HG03108 (cell line): ENCODE measurements around the gene BLID.

ENCODE experiments used
- ATAC-seq: cut with Tn5 transposase; IDR thresholded peaks from one replicate; pipeline ENCODE4 v1.9.1; 2021; ENCODE audit warnings: moderate library complexity; ENCODE audit not compliant: unreplicated experiment

Gene BLID

DNA sequence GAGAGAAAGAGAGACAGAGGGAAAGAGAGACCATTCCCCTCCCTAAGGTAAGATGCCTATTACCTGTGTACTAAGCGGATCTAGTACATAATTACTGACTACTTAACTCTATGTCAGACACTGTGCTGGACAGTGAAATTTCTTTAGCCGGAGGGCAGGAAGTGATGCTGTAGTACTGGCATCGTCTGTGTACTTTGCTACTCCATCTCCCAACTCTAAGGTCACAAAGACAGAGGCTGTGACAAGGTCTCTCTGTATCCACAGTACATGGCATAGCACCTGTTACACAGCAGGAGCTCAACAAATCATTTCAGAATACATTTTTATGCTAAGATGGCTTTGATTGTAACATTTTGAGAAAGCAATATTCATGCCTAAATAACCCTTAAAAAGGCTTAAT lies 9.0 kb downstream of the BLID start:
- no peak for ATAC-seq

DNA sequence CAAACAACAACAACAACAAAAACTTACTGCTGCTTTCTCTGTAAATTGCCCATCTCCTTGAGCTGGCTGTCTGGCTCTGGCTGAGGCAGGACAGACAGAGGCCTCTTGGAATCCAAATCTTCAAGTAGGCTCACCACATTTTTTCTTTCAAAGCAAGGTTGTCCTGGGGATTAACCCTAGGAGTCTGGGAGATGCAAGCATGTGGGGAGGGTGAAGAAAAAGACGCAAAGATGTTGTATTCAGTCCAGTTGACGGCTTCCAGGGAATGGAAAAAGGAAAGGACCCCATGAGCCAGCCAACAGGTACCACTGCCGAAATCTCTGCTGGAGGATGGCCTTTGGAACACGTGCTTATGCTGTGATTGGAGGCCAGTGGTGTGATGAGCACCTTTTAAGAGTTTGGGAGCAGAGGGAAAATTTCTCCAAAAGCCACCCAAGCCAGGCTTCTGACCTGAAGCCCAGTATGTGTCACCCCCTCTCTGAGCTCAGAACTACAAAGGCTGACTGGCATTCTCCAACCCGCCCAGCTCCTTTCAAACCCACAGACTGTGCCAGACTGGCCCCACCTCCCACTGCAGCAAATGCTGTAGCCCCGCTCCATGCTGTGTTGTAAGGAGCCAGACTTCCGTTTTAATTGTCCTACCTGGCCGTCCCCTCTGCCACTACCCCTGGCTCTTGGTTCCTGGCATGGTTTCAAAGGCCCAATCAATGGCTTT lies 10.8 kb downstream of the BLID start:
- no peak for ATAC-seq

DNA sequence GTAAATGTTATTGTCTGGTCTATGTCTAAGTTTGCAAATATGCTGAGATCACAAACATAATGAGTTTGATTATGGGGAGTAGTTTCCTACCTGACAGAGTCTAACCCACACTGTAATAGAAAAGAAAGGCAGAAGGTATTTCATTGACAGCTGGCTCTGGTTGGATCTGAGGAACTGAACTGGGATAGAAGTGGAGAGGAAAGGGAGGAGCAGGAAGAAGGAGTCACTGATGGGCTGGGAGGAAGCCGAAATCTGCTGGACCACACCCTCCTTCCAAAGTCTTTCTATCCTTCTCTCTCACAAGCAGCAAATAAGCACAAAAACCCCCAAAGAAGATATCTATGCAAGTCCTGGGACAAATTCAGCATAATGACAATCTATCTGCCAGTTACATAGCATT lies 11.7 kb downstream of the BLID start:
- ATAC-seq, result no peak

GRCh38 chr11:122103726-122104125 lies 12.3 kb downstream of the BLID start:
- no peak for ATAC-seq

GRCh38 chr11:122103321-122103720 lies 12.7 kb downstream of the BLID start:
- ATAC-seq, result no peak

GRCh38 chr11:122102426-122102825 lies 13.6 kb downstream of the BLID start:
- ATAC-seq, result no peak

DNA sequence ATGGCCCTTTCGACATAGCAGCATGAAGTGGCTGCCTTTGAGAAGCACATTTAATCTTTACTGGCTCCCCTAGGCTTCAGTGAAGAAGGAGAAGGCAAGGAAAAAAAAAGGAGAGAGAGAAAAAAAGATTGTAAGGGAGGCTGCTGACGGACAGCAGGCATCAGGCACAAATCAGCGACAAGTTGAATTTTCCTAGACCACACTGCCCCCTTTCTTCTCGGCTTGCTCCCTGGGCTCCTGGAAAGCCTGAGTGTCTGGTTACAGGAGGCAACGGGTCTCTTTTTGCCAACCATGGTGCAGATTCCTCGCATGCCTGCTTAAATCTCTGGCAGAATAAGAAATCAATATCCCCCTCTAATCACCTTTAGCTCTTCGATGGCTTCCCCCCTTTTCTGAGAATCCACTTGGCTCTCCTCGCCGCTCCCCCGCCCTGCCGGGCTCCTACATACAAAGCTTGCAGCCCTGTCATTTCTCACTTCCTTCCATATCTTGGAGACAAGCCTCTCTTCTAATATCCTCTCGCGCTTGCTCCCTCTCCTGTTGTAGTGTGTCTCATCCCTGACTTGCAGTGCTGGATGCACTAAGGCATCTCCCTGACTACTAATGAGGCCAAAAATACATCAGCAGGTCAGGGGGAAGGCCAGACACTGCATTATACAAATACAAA lies 14.3 kb downstream of the BLID start:
- no peak for ATAC-seq

DNA sequence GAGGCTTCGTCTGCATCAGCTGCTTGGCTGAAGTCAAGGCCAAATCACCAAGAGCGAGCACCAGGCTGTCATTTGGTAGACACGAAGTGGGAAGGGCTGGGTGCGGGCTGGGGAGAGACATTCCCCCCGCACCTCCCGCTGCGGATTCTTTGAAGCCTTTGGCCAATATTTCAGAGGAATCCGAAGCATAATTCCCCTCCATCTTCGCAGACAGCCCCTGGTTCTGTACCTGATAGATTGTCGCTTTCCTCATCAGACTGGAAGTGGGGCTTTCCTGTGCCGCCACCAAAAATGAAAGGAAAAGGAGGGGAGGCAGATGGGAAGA lies 15.3 kb downstream of the BLID start:
- ATAC-seq, result no peak

DNA sequence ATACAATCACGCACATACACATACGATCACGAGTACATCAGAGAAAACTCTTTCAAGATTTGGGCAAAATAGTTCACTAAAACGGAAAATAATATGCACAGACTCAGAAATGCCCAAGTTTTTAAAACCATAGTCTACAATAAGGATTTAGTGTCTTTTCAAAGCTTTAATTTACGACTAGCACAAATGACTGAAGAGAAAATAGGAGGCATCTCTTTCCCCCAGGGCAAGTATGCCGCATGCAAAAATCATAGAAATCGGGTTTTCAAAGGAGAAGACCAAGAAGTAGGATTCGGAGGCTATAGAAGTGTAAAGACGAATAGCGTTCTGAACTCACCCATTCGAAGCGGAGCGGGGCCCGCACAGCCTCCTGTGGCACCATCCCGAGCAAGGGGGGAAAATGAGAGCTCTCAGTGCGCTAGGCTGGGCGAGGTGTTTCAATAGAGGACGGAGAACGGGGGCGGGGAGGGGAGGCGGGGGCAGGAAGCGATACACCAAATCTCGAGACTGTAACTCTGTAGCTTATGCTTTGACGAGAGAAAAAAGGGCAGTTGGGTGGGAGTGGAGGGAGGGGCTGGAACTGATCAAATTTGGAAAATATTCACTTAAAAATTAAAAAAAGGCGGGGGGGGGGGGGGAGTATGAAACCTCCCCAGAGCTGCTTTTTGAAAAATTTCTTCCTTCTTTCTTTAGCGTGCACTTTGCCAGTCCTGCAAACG lies 15.8 kb downstream of the BLID start:
- ATAC-seq, result no peak

DNA sequence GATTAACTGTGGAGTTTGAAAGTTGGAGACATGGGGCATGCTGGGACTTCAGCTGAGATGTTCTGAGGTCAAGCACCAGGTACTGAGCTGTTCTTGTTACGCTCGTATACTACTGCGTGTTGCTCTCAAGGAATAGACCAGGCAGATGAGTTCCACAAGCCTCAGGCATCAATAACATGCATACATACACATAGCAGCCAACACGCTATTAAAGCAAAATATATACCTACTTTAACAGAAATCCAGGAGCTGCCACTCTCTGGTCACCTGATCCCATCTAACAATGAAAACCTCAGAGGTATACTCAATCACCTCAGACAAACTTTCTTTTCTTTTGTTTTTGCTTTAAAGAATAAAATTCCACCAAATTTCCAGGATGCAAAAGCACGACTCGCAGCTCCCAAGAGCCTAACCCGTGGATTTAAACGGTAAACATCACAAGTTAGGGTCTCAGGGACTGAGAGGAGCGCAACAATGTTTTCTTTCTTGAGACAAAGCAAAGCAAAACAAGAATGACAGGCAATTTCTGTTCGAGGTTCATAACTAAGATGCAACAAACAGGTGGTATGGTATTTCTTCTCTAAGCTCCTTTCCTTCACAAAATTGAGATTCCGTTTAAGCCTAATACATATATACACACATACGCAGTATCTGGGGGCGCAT lies 16.5 kb downstream of the BLID start:
- ATAC-seq, result no peak

- no peak for ATAC-seq
Measured at GRCh38 chr11:122098261-122098980, 17.6 kb downstream of the BLID start.

DNA sequence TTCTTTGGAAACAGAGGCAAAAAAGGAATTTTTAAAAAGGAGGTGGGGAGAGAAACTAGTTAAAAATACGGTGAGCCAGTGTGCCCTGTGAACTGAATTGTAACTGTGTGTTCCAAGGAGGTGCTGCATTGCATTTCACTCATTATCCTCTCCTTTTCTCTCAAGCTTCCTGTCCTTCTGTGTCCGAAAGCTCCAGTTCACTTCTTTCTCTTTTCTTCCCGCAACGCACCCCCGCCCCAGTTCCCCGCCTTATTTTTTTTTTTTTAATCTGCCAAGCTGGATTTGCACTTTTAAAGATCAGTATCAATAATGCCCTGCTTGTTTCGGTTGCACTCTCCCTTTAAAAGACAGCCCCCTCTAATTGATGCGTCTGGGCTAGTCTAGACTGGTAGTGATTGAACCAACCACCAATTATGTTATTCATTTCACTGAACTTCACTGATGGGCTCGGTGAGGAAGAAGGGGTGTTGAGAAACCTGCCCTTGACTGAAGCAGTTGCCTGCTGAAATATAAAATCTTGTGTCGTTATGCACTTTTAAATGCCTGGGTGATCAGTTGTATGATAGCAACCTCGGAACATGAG lies 18.5 kb downstream of the BLID start:
- ATAC-seq, result no peak

GRCh38 chr11:122096272-122097112 lies 19.5 kb downstream of the BLID start:
- ATAC-seq, result no peak

GRCh38 chr11:122095681-122096262 lies 20.2 kb downstream of the BLID start:
- ATAC-seq, result no peak

DNA sequence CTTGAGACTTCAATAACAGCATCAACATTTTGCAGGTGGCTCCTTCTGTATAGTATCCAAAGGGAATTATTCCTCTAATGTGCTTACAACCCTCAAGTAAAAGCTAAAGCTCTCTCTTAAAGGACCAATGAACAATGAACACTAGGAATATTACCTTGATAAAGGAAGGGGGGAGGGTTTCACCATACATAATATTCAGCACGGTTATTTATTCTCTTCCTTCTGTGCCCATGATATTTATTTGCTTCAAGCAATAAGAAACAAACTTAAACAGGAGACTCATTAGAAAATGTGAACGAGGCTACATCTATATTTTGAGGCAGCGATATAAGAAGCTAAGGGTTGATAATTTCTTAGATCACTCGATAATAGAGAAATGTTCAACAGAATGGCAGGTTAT lies 21.2 kb downstream of the BLID start:
- no peak for ATAC-seq

GRCh38 chr11:122093731-122094275 lies 22.2 kb downstream of the BLID start:
- no peak for ATAC-seq

DNA sequence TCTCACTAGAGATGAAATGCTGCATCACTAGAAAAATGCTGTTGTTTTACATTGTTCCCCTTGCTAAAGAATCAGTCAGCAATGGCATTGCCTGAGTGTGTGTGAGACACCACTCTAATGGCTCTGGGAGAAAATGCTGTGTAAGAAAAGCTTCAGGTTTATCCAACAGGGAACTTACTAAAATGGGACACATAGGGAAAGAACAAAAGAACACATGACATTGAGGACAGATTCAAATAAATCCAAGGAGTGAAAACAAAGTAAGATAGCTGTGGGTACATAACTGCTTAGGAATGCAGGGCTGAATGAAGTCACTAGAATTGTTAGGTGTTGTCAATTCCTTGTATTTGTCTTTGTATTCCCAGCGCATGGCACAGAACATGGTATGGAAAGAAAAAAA lies 24.2 kb downstream of the BLID start:
- ATAC-seq, result no peak

DNA sequence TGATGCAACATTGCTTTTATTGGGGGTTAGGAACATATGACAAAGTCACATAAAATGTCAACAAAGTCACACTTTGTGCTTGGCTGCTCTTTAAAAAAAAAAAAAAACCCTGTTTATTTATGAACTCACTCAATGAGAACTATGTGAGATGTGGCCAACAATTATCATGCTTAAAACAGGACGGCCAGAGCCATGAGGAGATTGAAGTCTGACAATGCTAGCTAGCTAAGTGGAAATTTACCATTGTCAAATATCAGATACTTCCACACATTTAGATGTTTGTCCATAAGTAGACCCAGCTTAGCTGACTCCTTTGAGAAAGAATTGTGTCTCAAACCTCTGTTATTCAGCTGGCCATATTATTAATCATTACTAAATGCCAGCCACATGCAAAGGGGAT lies 26.9 kb downstream of the BLID start:
- ATAC-seq, result no peak

GRCh38 chr11:122085712-122086111 lies 30.3 kb downstream of the BLID start:
- no peak for ATAC-seq
